ENCODE measurements around the gene TRPM3. TPM values are rescaled to one million over a fixed set of nuclear protein-coding genes. Genes with fewer than 3 reads are reported as not detected.

TRPM3 gene
- total RNA-seq, 2 experiments from 2014 or later, result not detected

DNA sequence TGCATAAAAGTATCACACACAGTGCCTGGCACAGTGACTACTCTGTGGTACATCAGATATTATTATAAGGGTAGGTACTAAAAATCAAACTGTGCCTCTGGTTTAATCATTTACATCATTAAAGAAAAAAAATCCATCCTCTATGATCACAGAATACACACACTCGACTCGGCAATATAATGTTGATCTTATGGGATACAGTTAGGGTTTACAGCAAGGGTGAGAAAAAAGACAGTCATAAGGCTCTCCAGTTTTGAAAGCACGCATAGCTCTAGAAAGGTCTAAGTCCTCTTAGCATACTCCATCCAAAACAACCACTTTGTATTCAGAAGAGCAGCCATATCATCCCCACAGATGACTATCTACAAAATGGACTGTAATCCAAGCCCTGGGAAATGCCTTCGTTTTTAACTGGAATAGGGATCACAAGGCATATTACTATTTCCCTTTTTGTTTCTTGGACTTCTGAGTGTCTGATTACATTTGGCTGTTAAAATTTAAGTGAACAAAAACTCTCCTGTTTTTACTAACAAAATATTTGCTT lies 26.6 kb downstream of the TRPM3 start:
- CTCF ChIA-PET, result no interaction called here
- Mint-ChIP-seq H3K9me3 (no peaks in the 10 kb centered on the region), H3K27ac (no peak overlapping the region), H3K4me3 (no peak overlapping the region), H3K27me3 (peaks cover 1% of the 10 kb centered on the region), H3K36me3 (no peaks in the 10 kb centered on the region), H3K4me1 (ENCODE audit: low read depth) (no peaks in the 10 kb centered on the region)
- intact Hi-C loops (cut with micrococcal nuclease), result no loop called here
- no peak for DNase-seq
- POLR2A ChIA-PET, result no interaction called here

- POLR2A ChIA-PET, result no interaction called here
- Mint-ChIP-seq H3K36me3 (no peaks in the 10 kb centered on the region), H3K4me1 (ENCODE audit: low read depth) (no peaks in the 10 kb centered on the region), H3K27me3 (peaks cover 1% of the 10 kb centered on the region), H3K9me3 (no peaks in the 10 kb centered on the region), H3K27ac (no peak overlapping the region), H3K4me3 (no peak overlapping the region)
- no peak for DNase-seq
- intact Hi-C loops (cut with micrococcal nuclease), result no loop called here
- CTCF ChIA-PET, result no interaction called here
Observed at GRCh38 chr9:71090896-71091295, 30.5 kb downstream of the TRPM3 start.

DNA sequence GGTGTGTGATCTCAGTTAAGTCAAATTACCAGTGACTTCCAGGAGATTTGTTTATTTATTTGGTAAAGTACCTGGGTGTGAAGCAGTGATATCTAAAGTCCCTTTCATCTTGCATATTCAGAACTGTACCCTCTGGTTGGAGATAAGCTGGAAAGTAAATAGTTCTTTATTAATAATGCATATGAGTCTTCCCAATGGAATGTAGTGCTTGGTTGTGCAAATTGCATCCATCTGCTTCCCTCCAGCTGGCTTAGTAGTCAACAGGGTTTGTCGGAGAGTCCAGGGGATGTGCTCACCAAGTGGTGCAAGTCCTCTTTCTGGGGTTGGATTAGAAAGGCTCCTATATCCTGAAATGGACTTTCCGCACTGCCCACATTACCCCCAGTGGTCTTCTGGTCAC lies 42.0 kb downstream of the TRPM3 start:
- CTCF ChIA-PET, result no interaction called here
- POLR2A ChIA-PET, result no interaction called here
- intact Hi-C loops (cut with micrococcal nuclease), result no loop called here

DNA sequence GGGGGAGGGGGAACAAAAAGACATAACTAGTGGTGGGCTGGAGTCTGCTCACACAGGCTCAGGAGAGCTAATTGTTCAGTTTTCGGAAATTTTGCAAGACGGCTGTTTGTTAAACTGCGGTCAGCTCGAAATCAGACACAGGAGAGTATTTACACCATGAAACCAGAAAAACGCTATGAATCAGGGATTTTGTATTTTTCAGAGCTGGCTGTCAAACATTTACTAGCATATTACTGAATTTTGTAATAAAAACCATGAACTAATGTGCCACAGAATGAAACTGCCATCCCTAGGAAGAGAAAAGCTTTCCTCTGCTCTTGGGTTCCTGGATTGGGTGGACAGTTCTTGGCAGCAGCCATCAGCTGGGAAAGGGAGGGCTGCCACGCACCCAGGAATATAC lies 45.3 kb downstream of the TRPM3 start:
- intact Hi-C loops (cut with micrococcal nuclease), result no loop called here
- H3K9me3 Mint-ChIP-seq, result no peaks in the 10 kb centered on the region
- no peaks in the 10 kb centered on the region for H3K4me1 Mint-ChIP-seq (ENCODE audit: low read depth)
- H3K4me3 Mint-ChIP-seq, result no peak overlapping the region
- ChIA-PET POLR2A (no interaction called here), CTCF (no interaction called here)
- no peaks in the 10 kb centered on the region for H3K27me3 Mint-ChIP-seq
- H3K36me3 Mint-ChIP-seq, result no peaks in the 10 kb centered on the region
- no peak for DNase-seq
- no peak overlapping the region for H3K27ac Mint-ChIP-seq

More for the DNA sequence above, 42.0 kb downstream of the TRPM3 start:
- no peak for DNase-seq
- Mint-ChIP-seq H3K9me3 (no peaks in the 10 kb centered on the region), H3K4me1 (ENCODE audit: low read depth) (no peaks in the 10 kb centered on the region), H3K36me3 (no peaks in the 10 kb centered on the region), H3K27me3 (no peaks in the 10 kb centered on the region), H3K27ac (no peak overlapping the region), H3K4me3 (no peak overlapping the region)

GRCh38 chr9:71073494-71073893 lies 47.9 kb downstream of the TRPM3 start:
- Mint-ChIP-seq H3K36me3 (no peaks in the 10 kb centered on the region), H3K27ac (no peak overlapping the region), H3K27me3 (no peaks in the 10 kb centered on the region), H3K4me1 (ENCODE audit: low read depth) (no peaks in the 10 kb centered on the region), H3K4me3 (no peak overlapping the region), H3K9me3 (no peaks in the 10 kb centered on the region)
- intact Hi-C loops (cut with micrococcal nuclease), result no loop called here
- ChIA-PET CTCF (no interaction called here), POLR2A (no interaction called here)
- no peak for DNase-seq

- intact Hi-C loops (cut with micrococcal nuclease), result no loop called here
- no peaks in the 10 kb centered on the region for H3K4me1 Mint-ChIP-seq (ENCODE audit: low read depth)
- H3K9me3 Mint-ChIP-seq, result no peaks in the 10 kb centered on the region
- H3K27me3 Mint-ChIP-seq, result no peaks in the 10 kb centered on the region
- H3K27ac Mint-ChIP-seq, result no peak overlapping the region
- CTCF ChIA-PET, result no interaction called here
- no peak overlapping the region for H3K4me3 Mint-ChIP-seq
- POLR2A ChIA-PET, result no interaction called here
- DNase-seq, result no peak
- H3K36me3 Mint-ChIP-seq, result no peaks in the 10 kb centered on the region
Observed at GRCh38 chr9:71072587-71072986, 48.8 kb downstream of the TRPM3 start.

GRCh38 chr9:71071633-71072032 lies 49.8 kb downstream of the TRPM3 start:
- Mint-ChIP-seq H3K36me3 (no peaks in the 10 kb centered on the region), H3K9me3 (no peaks in the 10 kb centered on the region), H3K4me1 (ENCODE audit: low read depth) (no peaks in the 10 kb centered on the region), H3K27me3 (no peaks in the 10 kb centered on the region), H3K27ac (no peak overlapping the region), H3K4me3 (no peak overlapping the region)
- CTCF ChIA-PET, result interaction anchor here (0.6 kb wide), 2 partner anchors 529 to 952 kb away, joined by 3 to 4 read pairs; no protein-coding TSS in a partner anchor
- POLR2A ChIA-PET, result no interaction called here
- intact Hi-C loops (cut with micrococcal nuclease), result no loop called here
- DNase-seq, result no peak

- Mint-ChIP-seq H3K27ac (no peak overlapping the region), H3K4me1 (ENCODE audit: low read depth) (no peaks in the 10 kb centered on the region), H3K27me3 (no peaks in the 10 kb centered on the region), H3K36me3 (no peaks in the 10 kb centered on the region), H3K9me3 (no peaks in the 10 kb centered on the region), H3K4me3 (no peak overlapping the region)
- intact Hi-C loops (cut with micrococcal nuclease), result no loop called here
- POLR2A ChIA-PET, result no interaction called here
- DNase-seq, result no peak
- CTCF ChIA-PET, result no interaction called here
Observed at GRCh38 chr9:71058660-71059059, 62.8 kb downstream of the TRPM3 start.

GRCh38 chr9:71052287-71052686 lies 69.1 kb downstream of the TRPM3 start:
- H3K9me3 Mint-ChIP-seq, result no peaks in the 10 kb centered on the region
- no peak overlapping the region for H3K4me3 Mint-ChIP-seq
- no peaks in the 10 kb centered on the region for H3K36me3 Mint-ChIP-seq
- intact Hi-C loops (cut with micrococcal nuclease), result no loop called here
- no peaks in the 10 kb centered on the region for H3K27me3 Mint-ChIP-seq
- no peak for DNase-seq
- H3K27ac Mint-ChIP-seq, result no peak overlapping the region
- no peaks in the 10 kb centered on the region for H3K4me1 Mint-ChIP-seq (ENCODE audit: low read depth)
- ChIA-PET CTCF (no interaction called here), POLR2A (no interaction called here)

- no peak overlapping the region for H3K4me3 Mint-ChIP-seq
Observed at GRCh38 chr9:71048280-71048679, 73.1 kb downstream of the TRPM3 start.

GRCh38 chr9:71042448-71042990 lies 78.9 kb downstream of the TRPM3 start:
- Mint-ChIP-seq H3K9me3 (no peaks in the 10 kb centered on the region), H3K4me1 (ENCODE audit: low read depth) (no peaks in the 10 kb centered on the region), H3K27ac (no peak overlapping the region), H3K4me3 (no peak overlapping the region), H3K27me3 (no peaks in the 10 kb centered on the region), H3K36me3 (no peaks in the 10 kb centered on the region)
- intact Hi-C loops (cut with micrococcal nuclease), result no loop called here
- no peak for DNase-seq
- ChIA-PET CTCF (no interaction called here), POLR2A (no interaction called here)

More at GRCh38 chr9:71048280-71048679, 73.1 kb downstream of the TRPM3 start:
- Mint-ChIP-seq H3K27me3 (no peaks in the 10 kb centered on the region), H3K36me3 (no peaks in the 10 kb centered on the region), H3K4me1 (ENCODE audit: low read depth) (no peaks in the 10 kb centered on the region), H3K27ac (no peak overlapping the region), H3K9me3 (no peaks in the 10 kb centered on the region)
- CTCF ChIA-PET, result no interaction called here
- POLR2A ChIA-PET, result no interaction called here
- no peak for DNase-seq
- intact Hi-C loops (cut with micrococcal nuclease), result no loop called here

- intact Hi-C loops (cut with micrococcal nuclease), result no loop called here
Observed at GRCh38 chr9:71037521-71037920, 83.9 kb downstream of the TRPM3 start.

GRCh38 chr9:71036501-71036900 lies 84.9 kb downstream of the TRPM3 start:
- H3K4me1 Mint-ChIP-seq (ENCODE audit: low read depth), result no peaks in the 10 kb centered on the region
- H3K4me3 Mint-ChIP-seq, result no peak overlapping the region
- DNase-seq, result no peak
- no peaks in the 10 kb centered on the region for H3K9me3 Mint-ChIP-seq
- H3K27me3 Mint-ChIP-seq, result no peaks in the 10 kb centered on the region
- ChIA-PET POLR2A (no interaction called here), CTCF (no interaction called here)
- H3K27ac Mint-ChIP-seq, result no peak overlapping the region
- intact Hi-C loops (cut with micrococcal nuclease), result no loop called here
- H3K36me3 Mint-ChIP-seq, result no peaks in the 10 kb centered on the region

More at GRCh38 chr9:71037521-71037920, 83.9 kb downstream of the TRPM3 start:
- no peak for DNase-seq
- H3K9me3 Mint-ChIP-seq, result no peaks in the 10 kb centered on the region
- ChIA-PET POLR2A (no interaction called here), CTCF (no interaction called here)
- no peak overlapping the region for H3K27ac Mint-ChIP-seq
- no peaks in the 10 kb centered on the region for H3K36me3 Mint-ChIP-seq
- no peaks in the 10 kb centered on the region for H3K4me1 Mint-ChIP-seq (ENCODE audit: low read depth)
- H3K4me3 Mint-ChIP-seq, result no peak overlapping the region
- no peaks in the 10 kb centered on the region for H3K27me3 Mint-ChIP-seq
